Progenitor cell of endocrine pancreas (in vitro differentiated cells): Measurements from ENCODE around the gene CISTR. TPM values are rescaled to one million over a fixed set of nuclear protein-coding genes. Genes with fewer than 3 reads are reported as not detected.

Experiments used
- DNase-seq: peaks from one replicate; pipeline ENCODE4 v3.0.0; 2021; ENCODE audit warnings: low spot score; ENCODE audit not compliant: unreplicated experiment
- H3K27ac Mint-ChIP-seq: 2 replicates; pipeline ENCODE4 v1.8.0; 2021; ENCODE audit warnings: mild to moderate bottlenecking, moderate library complexity, mixed read lengths
- H3K27me3 Mint-ChIP-seq: 2 replicates; pipeline ENCODE4 v1.8.0; 2021; ENCODE audit warnings: mixed read lengths
- H3K36me3 Mint-ChIP-seq: 2 replicates; pipeline ENCODE4 v1.8.0; 2022; ENCODE audit warnings: mixed read lengths; ENCODE audit not compliant: insufficient read depth
- H3K4me1 Mint-ChIP-seq: 2 replicates; pipeline ENCODE4 v1.8.0; 2021; ENCODE audit warnings: low read depth, mixed read lengths
- H3K4me3 Mint-ChIP-seq: 2 replicates; pipeline ENCODE4 v1.8.0; 2021; ENCODE audit warnings: low read depth, mild to moderate bottlenecking, moderate library complexity, mixed read lengths
- H3K9me3 Mint-ChIP-seq: 2 replicates; pipeline ENCODE4 v1.8.0; 2021; ENCODE audit warnings: low read depth, mixed read lengths
- CTCF ChIP-seq: fragments of 200-600 bp; sonication (generic); IDR thresholded peaks from one replicate; pipeline ENCODE4 v1.5.0; 2021; ENCODE audit warnings: antibody characterized with exemption, mild to moderate bottlenecking; ENCODE audit not compliant: unreplicated experiment
- total RNA-seq: library from RNA; stranded (reverse); gene quantifications from 2 replicates; pipeline ENCODE4 v1.2.1, GENCODE V29; 2021

Gene CISTR
- total RNA-seq, 1 donor from 2014 or later, result not detected

- Mint-ChIP-seq H3K4me1 (no peaks in the 10 kb centered on the region), H3K27me3 (peaks cover 14% of the 10 kb centered on the region), H3K36me3 (peaks cover 15% of the 10 kb centered on the region), H3K27ac (no peak overlapping the region), H3K9me3 (no peaks in the 10 kb centered on the region), H3K4me3 (no peak overlapping the region)
- TF ChIP-seq CTCF, result no peak
- no peak for DNase-seq
These were observed 39.6 kb downstream of the CISTR start for GRCh38 chr12:53712059-53712643.

GRCh38 chr12:53710091-53710490 lies 41.7 kb downstream of the CISTR start:
- TF ChIP-seq CTCF, result no peak
- peaks cover 8% of the 10 kb centered on the region for H3K36me3 Mint-ChIP-seq
- peaks cover 27% of the 10 kb centered on the region for H3K27me3 Mint-ChIP-seq
- no peaks in the 10 kb centered on the region for H3K4me1 Mint-ChIP-seq
- H3K4me3 Mint-ChIP-seq, result no peak overlapping the region
- H3K27ac Mint-ChIP-seq, result no peak overlapping the region
- H3K9me3 Mint-ChIP-seq, result no peaks in the 10 kb centered on the region
- DNase-seq, result no peak

DNA sequence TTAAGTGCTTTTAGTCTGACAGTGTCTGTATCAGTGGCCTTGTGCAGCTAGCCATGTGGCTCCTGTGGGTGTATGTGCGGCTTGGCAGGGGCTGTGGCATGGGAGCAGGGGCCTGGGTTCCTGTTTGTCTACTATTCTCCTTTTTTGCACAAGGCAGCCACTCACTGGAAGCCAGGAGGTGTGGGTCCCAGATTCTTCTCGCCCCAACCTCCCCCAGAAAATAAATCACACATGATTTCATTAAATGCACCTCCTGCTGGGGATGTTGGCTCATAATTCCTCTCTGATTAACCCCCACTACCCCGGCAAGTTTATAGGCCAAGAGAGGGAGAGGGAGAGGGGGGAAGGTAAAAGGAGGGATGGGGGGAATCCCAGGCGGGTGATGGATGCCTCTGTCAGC lies 42.1 kb downstream of the CISTR start:
- Mint-ChIP-seq H3K4me1 (no peaks in the 10 kb centered on the region), H3K4me3 (no peak overlapping the region), H3K9me3 (no peaks in the 10 kb centered on the region), H3K27ac (no peak overlapping the region), H3K27me3 (peaks cover 29% of the 10 kb centered on the region), H3K36me3 (peaks cover 8% of the 10 kb centered on the region)
- no peak for DNase-seq
- TF ChIP-seq CTCF, result no peak

DNA sequence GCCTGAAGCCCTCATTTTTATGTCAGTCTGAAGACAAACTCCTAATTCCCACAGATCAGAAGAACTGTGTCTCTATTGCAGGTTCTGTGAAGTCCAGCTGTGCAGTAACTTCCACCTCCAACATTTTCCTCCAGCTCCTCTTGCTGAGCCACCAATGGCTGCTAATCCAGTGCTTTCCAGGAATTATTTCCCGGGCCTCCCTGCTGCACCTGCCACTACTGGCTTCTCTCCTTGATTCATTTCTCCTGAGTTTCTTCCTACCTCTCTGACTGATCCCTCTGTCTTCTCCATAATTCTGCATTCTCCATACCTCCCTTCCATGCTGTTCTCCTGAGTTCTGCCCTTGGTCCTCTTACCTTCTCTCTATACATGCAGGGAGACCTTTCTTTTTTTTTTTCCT lies 45.7 kb downstream of the CISTR start:
- H3K9me3 Mint-ChIP-seq, result no peaks in the 10 kb centered on the region
- peaks cover 65% of the 10 kb centered on the region for H3K27me3 Mint-ChIP-seq
- H3K4me3 Mint-ChIP-seq, result no peak overlapping the region
- H3K36me3 Mint-ChIP-seq, result no peaks in the 10 kb centered on the region
- no peak for TF ChIP-seq CTCF
- H3K27ac Mint-ChIP-seq, result no peak overlapping the region
- no peak for DNase-seq
- H3K4me1 Mint-ChIP-seq, result peaks cover 1% of the 10 kb centered on the region

DNA sequence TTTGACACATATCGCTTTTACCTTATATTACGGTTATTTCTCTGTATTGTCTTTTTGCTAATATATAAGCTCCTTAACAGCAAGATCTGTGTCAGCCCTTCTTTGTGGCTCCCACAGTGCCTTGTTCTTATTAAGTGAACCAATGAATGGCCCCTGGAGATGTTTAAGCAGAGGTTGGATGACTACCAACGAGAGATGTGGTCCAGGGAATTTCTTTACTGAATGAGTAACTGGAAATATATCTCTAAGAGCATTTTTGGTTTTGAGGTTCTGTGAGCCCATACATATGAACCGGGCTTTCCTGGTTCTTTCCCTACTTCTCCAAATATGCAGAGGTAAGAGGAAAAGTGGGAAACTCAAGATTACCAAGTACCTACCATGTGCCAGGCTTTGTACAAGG lies 48.0 kb downstream of the CISTR start:
- no peak for DNase-seq
- no peak overlapping the region for H3K4me3 Mint-ChIP-seq
- TF ChIP-seq CTCF, result no peak
- H3K27me3 Mint-ChIP-seq, result peaks cover 82% of the 10 kb centered on the region
- no peak overlapping the region for H3K27ac Mint-ChIP-seq
- H3K4me1 Mint-ChIP-seq, result peaks cover 1% of the 10 kb centered on the region
- H3K36me3 Mint-ChIP-seq, result no peaks in the 10 kb centered on the region
- H3K9me3 Mint-ChIP-seq, result no peaks in the 10 kb centered on the region
